ENCODE measurements around the gene KLHL22. TPM values are rescaled to one million over a fixed set of nuclear protein-coding genes. Genes with fewer than 3 reads are reported as not detected.

The KLHL22 gene
- total and polyA plus RNA-seq, 2 of the 8 experiments (the other 6 are each of a cell fraction or from before 2014, with no cell fraction given), result 9.4 to 16.2 TPM

GRCh38 chr22:20429254-20430100, 66.1 kb downstream of the KLHL22 start:
- 37% methylated on average over 53 of the region's 75 CpGs; no CpG with 5 or more reads in 1 of the 2 experiments for WGBS, 2 experiments (ENCODE audit: extremely low coverage in 1 of 2, insufficient coverage in 1 of 2, insufficient read length in 1 of 2, insufficient replicate concordance in 2 of 2, low coverage in 1 of 2, low lambda C conversion rate in 2 of 2, missing lambda C conversion rate in 1 of 2)
- H3K56ac ChIP-seq (replicated peaks; ENCODE audit: insufficient read length, low read depth, low read length), result no peak overlapping the region
- H3K4ac ChIP-seq (replicated peaks; ENCODE audit: insufficient read length, low read depth, low read length), result no peak overlapping the region
- H3K27me3 ChIP-seq (replicated peaks in 1 of 4; ENCODE audit: control insufficient read depth in 3 of 4, extremely low read depth in 1 of 4, insufficient read depth in 3 of 4, low read length in 3 of 4), result peaks cover 22 to 60% (median 47%) of the 10 kb centered on the region in 4 experiments
- peaks cover 0 to 23% (median 16%) of the 10 kb centered on the region in 4 experiments; a peak in 5 of 7 replicates for H3K4me1 ChIP-seq (replicated peaks in 1 of 4; ENCODE audit: control insufficient read depth in 3 of 4, insufficient read depth in 4 of 4, low read length in 3 of 4)
- peak in 1 of 2 experiments; percentile 90 for DNase-seq (ENCODE audit: low read depth in 1 of 2, low spot score in 2 of 2)
- H2BK120ac ChIP-seq (replicated peaks; ENCODE audit: low read depth, low read length), result no peak overlapping the region
- no peak overlapping the region for H4K5ac ChIP-seq (ENCODE audit: insufficient read length, low read depth, low read length)
- H2BK20ac ChIP-seq (ENCODE audit: low read length), result no peak overlapping the region
- H2BK12ac ChIP-seq (ENCODE audit: low read depth, low read length), result no peak overlapping the region; the same call in 1 of the 2 replicates
- H3K9ac ChIP-seq (replicated peaks in 1 of 4; ENCODE audit: extremely low read depth in 1 of 4, low read depth in 3 of 4, low read length in 3 of 4), result no peak overlapping the region
- no peak overlapping the region for H3K18ac ChIP-seq (ENCODE audit: extremely low read depth, low read length)
- no peak overlapping the region; the same call in 1 of the 2 replicates for H4K8ac ChIP-seq (ENCODE audit: extremely low read depth, insufficient read depth, low read length)
- H3K79me2 ChIP-seq (ENCODE audit: control insufficient read depth in 1 of 2, insufficient read depth in 2 of 2, low read length in 2 of 2), result no peaks in the 10 kb centered on the region
- ChIA-PET POLR2A (ENCODE audit: partially characterized antibody) (no interaction called here), CTCF (ENCODE audit: partially characterized antibody) (interaction anchor here (0.7 to 2.4 kb wide), 7 partner anchors 10 to 26 kb away, joined by 4 to 15 read pairs (median 6); no protein-coding TSS in a partner anchor)
- peaks cover 11% of the 10 kb centered on the region; the same call in 1 of the 2 replicates for H3K23me2 ChIP-seq (ENCODE audit: low read depth, low read length)
- no peak overlapping the region for H3K23ac ChIP-seq (ENCODE audit: insufficient read length)
- H4K91ac ChIP-seq (replicated peaks; ENCODE audit: insufficient read length, low read length), result no peak overlapping the region
- H3K9me3 ChIP-seq (ENCODE audit: insufficient read depth in 2 of 2, low read depth in 1 of 2, low read length in 1 of 2), result no peaks in the 10 kb centered on the region
- no peak overlapping the region for H2BK15ac ChIP-seq (ENCODE audit: low read length)
- no peaks in the 10 kb centered on the region; the same call in none of the 2 replicates for H3K79me1 ChIP-seq (ENCODE audit: low read depth, low read length)
- H3K4me2 ChIP-seq (ENCODE audit: insufficient read depth in 1 of 2, low read depth in 2 of 2, low read length in 2 of 2), result peak overlapping the region; percentile 33 to 83
- no peak for FAIRE-seq
- no peak overlapping the region for H2AFZ ChIP-seq (ENCODE audit: low read length)
- no peaks in the 10 kb centered on the region for H3K36me3 ChIP-seq (ENCODE audit: control insufficient read depth in 2 of 4, insufficient read depth in 4 of 4, low read length in 3 of 4)
- no peak for TF ChIP-seq RFX5 (IDR thresholded peaks at IDR 0.05; ENCODE audit: borderline replicate concordance, low read depth, low read length)
- TF ChIP-seq KDM4A (IDR thresholded peaks at IDR 0.05; ENCODE audit: low read depth, low read length, severe bottlenecking), result peak; percentile 39
- TF ChIP-seq CEBPB (IDR thresholded peaks at IDR 0.05; ENCODE audit: low read depth, low read length), result peak; percentile 74; the same call in 1 of the 2 replicates
- no peak overlapping the region for H3K27ac ChIP-seq (ENCODE audit: low read depth, low read length)
- peaks cover 11 to 42% of the 10 kb centered on the region in 2 experiments for H4K20me1 ChIP-seq (replicated peaks in 1 of 2; ENCODE audit: control insufficient read depth in 1 of 2, insufficient read depth in 2 of 2, low read length in 2 of 2)
- H2BK5ac ChIP-seq (ENCODE audit: low read depth, low read length), result no peak overlapping the region
- no peak overlapping the region for H2AK5ac ChIP-seq (ENCODE audit: low read depth, low read length)
- H3K14ac ChIP-seq (ENCODE audit: insufficient read length), result no peak overlapping the region
- peak overlapping the region in 3 of 4 experiments; percentile 14 to 49 (median 26); a peak in 6 of 8 replicates for H3K4me3 ChIP-seq (ENCODE audit: extremely low read depth in 1 of 4, insufficient read depth in 2 of 4, low read depth in 3 of 4, low read length in 4 of 4)

All from H1 (cell line).